ENCODE results near the gene MLLT3. TPM values are rescaled to one million over a fixed set of nuclear protein-coding genes. Genes with fewer than 3 reads are reported as not detected.

The MLLT3 gene
- total and polyA plus RNA-seq, 4 donors = 22.0 to 42.3 (median 31.1) TPM

GRCh38 chr9:20319641-20320337, 302.5 kb downstream of the MLLT3 start:
- H3K9me3 ChIP-seq (ENCODE audit: control insufficient read depth, insufficient read depth, low read length) = no peaks in the 10 kb centered on the region
- no peaks in the 10 kb centered on the region for H3K27me3 ChIP-seq (ENCODE audit: control insufficient read depth, insufficient read depth, low read length)
- H3K36me3 ChIP-seq (ENCODE audit: control insufficient read depth, insufficient read depth, low read length) = no peaks in the 10 kb centered on the region
- DNase-seq (ENCODE audit: low read depth in 4 of 6, low spot score in 6 of 6) = peak in 1 of 6 donors; percentile 46
- 41% methylated on average over 3 of the region's 7 CpGs for WGBS (ENCODE audit: insufficient coverage)
- H3K4me1 ChIP-seq (ENCODE audit: control insufficient read depth, insufficient read depth, low read length) = peaks cover 9% of the 10 kb centered on the region
- H3K27ac ChIP-seq (ENCODE audit: low read depth, low read length) = no peak overlapping the region
- H3K4me3 ChIP-seq (ENCODE audit: low read depth, low read length) = no peak overlapping the region

GRCh38 chr9:20319241-20319640, 303.1 kb downstream of the MLLT3 start:
- H3K4me1 ChIP-seq (ENCODE audit: control insufficient read depth, insufficient read depth, low read length) = peaks cover 9% of the 10 kb centered on the region
- no peak overlapping the region for H3K27ac ChIP-seq (ENCODE audit: low read depth, low read length)
- no peaks in the 10 kb centered on the region for H3K9me3 ChIP-seq (ENCODE audit: control insufficient read depth, insufficient read depth, low read length)
- no peaks in the 10 kb centered on the region for H3K27me3 ChIP-seq (ENCODE audit: control insufficient read depth, insufficient read depth, low read length)
- no peak overlapping the region for H3K4me3 ChIP-seq (ENCODE audit: low read depth, low read length)
- no peaks in the 10 kb centered on the region for H3K36me3 ChIP-seq (ENCODE audit: control insufficient read depth, insufficient read depth, low read length)
- no peak for DNase-seq (ENCODE audit: low read depth in 4 of 6, low spot score in 6 of 6)
- WGBS (ENCODE audit: insufficient coverage) = 58% methylated on average over 8 of the region's 8 CpGs

GRCh38 chr9:20317701-20318100, 304.6 kb downstream of the MLLT3 start:
- no peak overlapping the region for H3K27ac ChIP-seq (ENCODE audit: low read depth, low read length)
- peaks cover 9% of the 10 kb centered on the region for H3K4me1 ChIP-seq (ENCODE audit: control insufficient read depth, insufficient read depth, low read length)
- WGBS (ENCODE audit: insufficient coverage) = 91% methylated on average over 4 of the region's 5 CpGs
- H3K4me3 ChIP-seq (ENCODE audit: low read depth, low read length) = no peak overlapping the region
- DNase-seq (ENCODE audit: low read depth in 4 of 6, low spot score in 6 of 6) = no peak
- H3K9me3 ChIP-seq (ENCODE audit: control insufficient read depth, insufficient read depth, low read length) = no peaks in the 10 kb centered on the region
- no peaks in the 10 kb centered on the region for H3K27me3 ChIP-seq (ENCODE audit: control insufficient read depth, insufficient read depth, low read length)
- H3K36me3 ChIP-seq (ENCODE audit: control insufficient read depth, insufficient read depth, low read length) = no peaks in the 10 kb centered on the region

GRCh38 chr9:20316372-20316771, 305.9 kb downstream of the MLLT3 start:
- WGBS (ENCODE audit: insufficient coverage) = 86% methylated on average over 6 of the region's 9 CpGs
- Histone ChIP-seq H3K9me3 (ENCODE audit: control insufficient read depth, insufficient read depth, low read length) (no peaks in the 10 kb centered on the region), H3K27ac (ENCODE audit: low read depth, low read length) (no peak overlapping the region), H3K4me3 (ENCODE audit: low read depth, low read length) (no peak overlapping the region), H3K27me3 (ENCODE audit: control insufficient read depth, insufficient read depth, low read length) (no peaks in the 10 kb centered on the region), H3K4me1 (ENCODE audit: control insufficient read depth, insufficient read depth, low read length) (peaks cover 9% of the 10 kb centered on the region), H3K36me3 (ENCODE audit: control insufficient read depth, insufficient read depth, low read length) (no peaks in the 10 kb centered on the region)
- no peak for DNase-seq (ENCODE audit: low read depth in 4 of 6, low spot score in 6 of 6)

GRCh38 chr9:20315677-20316076, 306.6 kb downstream of the MLLT3 start:
- Histone ChIP-seq H3K27ac (ENCODE audit: low read depth, low read length) (no peak overlapping the region), H3K9me3 (ENCODE audit: control insufficient read depth, insufficient read depth, low read length) (no peaks in the 10 kb centered on the region), H3K4me1 (ENCODE audit: control insufficient read depth, insufficient read depth, low read length) (peaks cover 9% of the 10 kb centered on the region), H3K36me3 (ENCODE audit: control insufficient read depth, insufficient read depth, low read length) (no peaks in the 10 kb centered on the region), H3K4me3 (ENCODE audit: low read depth, low read length) (no peak overlapping the region), H3K27me3 (ENCODE audit: control insufficient read depth, insufficient read depth, low read length) (no peaks in the 10 kb centered on the region)
- DNase-seq (ENCODE audit: low read depth in 4 of 6, low spot score in 6 of 6) = no peak
- no CpG with 5 or more reads among the region's 2 CpGs for whole genome bisulfite sequencing (ENCODE audit: insufficient coverage)

DNA sequence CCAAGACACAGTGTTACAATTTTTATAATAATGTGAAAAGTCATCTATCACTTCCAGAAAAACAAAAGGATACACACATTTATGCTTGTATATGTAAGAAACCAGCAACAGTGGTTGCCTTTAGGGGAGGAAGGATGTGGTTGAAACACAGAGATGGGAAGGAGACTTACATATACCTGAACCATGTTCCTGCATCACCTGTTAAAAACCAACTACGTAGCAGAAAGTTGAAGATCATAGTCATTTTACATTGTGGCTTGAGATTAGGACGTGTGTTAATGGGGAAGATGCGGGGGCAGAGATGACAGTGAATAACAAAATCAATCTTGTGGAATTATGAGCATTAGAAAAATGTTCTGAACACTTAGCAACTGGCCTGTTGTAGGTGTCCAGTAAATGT, 307.3 kb downstream of the MLLT3 start:
- no peak overlapping the region for H3K27ac ChIP-seq (ENCODE audit: low read depth, low read length)
- no peaks in the 10 kb centered on the region for H3K9me3 ChIP-seq (ENCODE audit: control insufficient read depth, insufficient read depth, low read length)
- H3K36me3 ChIP-seq (ENCODE audit: control insufficient read depth, insufficient read depth, low read length) = no peaks in the 10 kb centered on the region
- no peaks in the 10 kb centered on the region for H3K27me3 ChIP-seq (ENCODE audit: control insufficient read depth, insufficient read depth, low read length)
- DNase-seq (ENCODE audit: low read depth in 4 of 6, low spot score in 6 of 6) = no peak
- H3K4me1 ChIP-seq (ENCODE audit: control insufficient read depth, insufficient read depth, low read length) = peaks cover 9% of the 10 kb centered on the region
- 100% methylated on average over 2 of the region's 3 CpGs for WGBS (ENCODE audit: insufficient coverage)
- H3K4me3 ChIP-seq (ENCODE audit: low read depth, low read length) = no peak overlapping the region

GRCh38 chr9:20313415-20313814, 308.9 kb downstream of the MLLT3 start:
- no peaks in the 10 kb centered on the region for H3K4me1 ChIP-seq (ENCODE audit: control insufficient read depth, insufficient read depth, low read length)
- WGBS (ENCODE audit: insufficient coverage) = no CpG with 5 or more reads among the region's 1 CpG

GRCh38 chr9:20312732-20313131, 309.6 kb downstream of the MLLT3 start:
- H3K4me3 ChIP-seq (ENCODE audit: low read depth, low read length) = no peak overlapping the region
- no peak for DNase-seq (ENCODE audit: low read depth in 4 of 6, low spot score in 6 of 6)
- H3K4me1 ChIP-seq (ENCODE audit: control insufficient read depth, insufficient read depth, low read length) = peaks cover 2% of the 10 kb centered on the region
- no peaks in the 10 kb centered on the region for H3K27me3 ChIP-seq (ENCODE audit: control insufficient read depth, insufficient read depth, low read length)
- no peaks in the 10 kb centered on the region for H3K36me3 ChIP-seq (ENCODE audit: control insufficient read depth, insufficient read depth, low read length)
- no peak overlapping the region for H3K27ac ChIP-seq (ENCODE audit: low read depth, low read length)
- H3K9me3 ChIP-seq (ENCODE audit: control insufficient read depth, insufficient read depth, low read length) = no peaks in the 10 kb centered on the region

More at GRCh38 chr9:20313415-20313814, 308.9 kb downstream of the MLLT3 start:
- Histone ChIP-seq H3K27ac (ENCODE audit: low read depth, low read length) (no peak overlapping the region), H3K27me3 (ENCODE audit: control insufficient read depth, insufficient read depth, low read length) (no peaks in the 10 kb centered on the region), H3K36me3 (ENCODE audit: control insufficient read depth, insufficient read depth, low read length) (no peaks in the 10 kb centered on the region), H3K4me3 (ENCODE audit: low read depth, low read length) (no peak overlapping the region), H3K9me3 (ENCODE audit: control insufficient read depth, insufficient read depth, low read length) (no peaks in the 10 kb centered on the region)
- DNase-seq (ENCODE audit: low read depth in 4 of 6, low spot score in 6 of 6) = peak in 1 of 6 donors; percentile 52

DNA sequence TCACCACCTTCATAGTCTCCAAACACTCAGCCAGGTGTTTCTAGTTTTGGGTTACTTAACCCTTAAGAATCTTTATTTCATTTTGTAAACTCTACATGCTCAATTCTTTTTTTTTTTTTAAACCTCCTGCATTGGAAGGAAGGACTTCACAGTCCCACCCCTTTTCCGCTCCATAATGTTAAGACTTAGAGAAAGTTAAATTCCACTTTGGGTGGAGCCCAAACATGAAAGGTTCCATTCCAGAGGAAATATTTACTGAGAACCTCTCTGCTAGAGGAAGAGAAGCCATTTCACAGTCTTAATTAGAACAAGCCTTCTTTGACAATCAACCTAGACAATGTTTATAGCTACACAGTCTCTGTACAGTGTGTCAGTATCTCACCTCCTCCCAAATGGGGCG, 312.3 kb downstream of the MLLT3 start:
- Histone ChIP-seq H3K36me3 (ENCODE audit: control insufficient read depth, insufficient read depth, low read length) (no peaks in the 10 kb centered on the region), H3K27me3 (ENCODE audit: control insufficient read depth, insufficient read depth, low read length) (no peaks in the 10 kb centered on the region), H3K4me3 (ENCODE audit: low read depth, low read length) (no peak overlapping the region), H3K9me3 (ENCODE audit: control insufficient read depth, insufficient read depth, low read length) (no peaks in the 10 kb centered on the region), H3K4me1 (ENCODE audit: control insufficient read depth, insufficient read depth, low read length) (peaks cover 5% of the 10 kb centered on the region), H3K27ac (ENCODE audit: low read depth, low read length) (no peak overlapping the region)
- WGBS (ENCODE audit: insufficient coverage) = 100% methylated on average over 1 of the region's 2 CpGs
- no peak for DNase-seq (ENCODE audit: low read depth in 4 of 6, low spot score in 6 of 6)

- Histone ChIP-seq H3K4me1 (ENCODE audit: control insufficient read depth, insufficient read depth, low read length) (peaks cover 5% of the 10 kb centered on the region), H3K27me3 (ENCODE audit: control insufficient read depth, insufficient read depth, low read length) (no peaks in the 10 kb centered on the region), H3K4me3 (ENCODE audit: low read depth, low read length) (no peak overlapping the region), H3K27ac (ENCODE audit: low read depth, low read length) (no peak overlapping the region), H3K36me3 (ENCODE audit: control insufficient read depth, insufficient read depth, low read length) (no peaks in the 10 kb centered on the region), H3K9me3 (ENCODE audit: control insufficient read depth, insufficient read depth, low read length) (no peaks in the 10 kb centered on the region)
- no peak for DNase-seq (ENCODE audit: low read depth in 4 of 6, low spot score in 6 of 6)
- 78% methylated on average over 3 of the region's 4 CpGs for WGBS (ENCODE audit: insufficient coverage)
These were observed 313.2 kb downstream of the MLLT3 start for GRCh38 chr9:20309124-20309523.

All from spinal cord (tissue), 10 donors.